Body of pancreas (tissue), 4 donors: ENCODE results near the gene SLC10A3. TPM values are rescaled to one million over a fixed set of nuclear protein-coding genes. Genes with fewer than 3 reads are reported as not detected.

Experiments used
- ATAC-seq: fragments of 150-250 bp; one replicate; pipeline ENCODE4 v1.9.1; 2016
- DNase-seq, 4 donors: peaks; one replicate each; pipeline ENCODE4 v3.0.0-alpha.2; 2019
- H3K27ac ChIP-seq, 4 donors: fragments of 200-600 bp; sonication (generic); 1 replicate in 3 of 4; 2 replicates in 1 of 4; pipeline versions ENCODE4 v1.5.1 to v1.6.1; 2016 to 2019; ENCODE audit warnings: mild to moderate bottlenecking in 1 of 4, mixed read lengths in 1 of 4, moderate library complexity in 1 of 4
- H3K27me3 ChIP-seq, 2 donors: fragments of 200-600 bp; sonication (generic); one replicate each; pipeline ENCODE4 v1.6.0; 2016; ENCODE audit warnings: mild to moderate bottlenecking in 1 of 2
- H3K36me3 ChIP-seq, 2 donors: fragments of 200-600 bp; sonication (generic); replicated peaks in 1 of 2; 2 replicates each; pipeline ENCODE4 v1.5.1; 2016; ENCODE audit warnings: low read depth in 2 of 2; ENCODE audit not compliant: insufficient read depth in 1 of 2
- H3K4me1 ChIP-seq: fragments of 200-600 bp; sonication (generic); one replicate; pipeline ENCODE4 v1.6.0; 2016
- H3K4me3 ChIP-seq, 2 donors: fragments of 200-600 bp; sonication (generic); 1 replicate in 1 of 2; 2 replicates in 1 of 2; pipeline ENCODE4 v1.5.1; 2016 to 2019
- H3K9me3 ChIP-seq, 3 donors: fragments of 200-600 bp; sonication (generic); 1 replicate in 2 of 3; 2 replicates in 1 of 3; pipeline ENCODE4 v1.5.1; 2016
- CTCF ChIP-seq, 7 experiments: fragments of 450-650 bp in 4 of 7; fragments of 200-600 bp in 3 of 7; sonication (generic) in 3 of 7; IDR thresholded peaks; one replicate each; pipeline ENCODE4 v1.5.1; 2016 to 2019; ENCODE audit warnings: antibody characterized with exemption in 7 of 7
- POLR2A ChIP-seq, 3 donors: fragments of 450-650 bp; IDR thresholded peaks; one replicate each; pipeline ENCODE4 v1.6.1; 2016; ENCODE audit warnings: antibody characterized with exemption in 3 of 3, mild to moderate bottlenecking in 2 of 3
- WGBS, 2 donors: methylation state at CpG; one replicate each; pipeline ENCODE4 v1.1.5; 2017; 5-methylcytosine and 5-hydroxymethylcytosine counted together
- intact Hi-C: fragments of 100-400 bp; cut with DNase I; formaldehyde crosslinking; loops from one replicate; pipeline ENCODE4 v1.15.1; 2023
- total RNA-seq, 2 donors: library from RNA; depleted of rRNA; stranded (reverse); fragments of >200 nt; gene quantifications; one replicate each; pipeline ENCODE4 v1.1.0, GENCODE V29; 2016

The SLC10A3 gene
- total RNA-seq, 2 donors from 2014 or later: 18.9 to 24.7 TPM

- Histone ChIP-seq H3K36me3 (peaks cover 0 to 2% of the 10 kb centered on the region in 2 donors), H3K27me3 (no peaks in the 10 kb centered on the region), H3K4me1 (no peaks in the 10 kb centered on the region), H3K9me3 (no peaks in the 10 kb centered on the region), H3K27ac (no peak overlapping the region), H3K4me3 (no peak overlapping the region)
- ATAC-seq (no peak), DNase-seq (no peak)
- intact Hi-C loops: no loop called here
- 96% methylated on average over 7 of the region's 15 CpGs; no CpG with 5 or more reads in 1 of the 2 donors for WGBS, 2 donors
- TF ChIP-seq CTCF (IDR thresholded peaks at IDR 0.05) (no peak), POLR2A (IDR thresholded peaks at IDR 0.05) (no peak)
Measured at GRCh38 chrX:154466907-154467306, 23.5 kb downstream of the SLC10A3 start.

DNA sequence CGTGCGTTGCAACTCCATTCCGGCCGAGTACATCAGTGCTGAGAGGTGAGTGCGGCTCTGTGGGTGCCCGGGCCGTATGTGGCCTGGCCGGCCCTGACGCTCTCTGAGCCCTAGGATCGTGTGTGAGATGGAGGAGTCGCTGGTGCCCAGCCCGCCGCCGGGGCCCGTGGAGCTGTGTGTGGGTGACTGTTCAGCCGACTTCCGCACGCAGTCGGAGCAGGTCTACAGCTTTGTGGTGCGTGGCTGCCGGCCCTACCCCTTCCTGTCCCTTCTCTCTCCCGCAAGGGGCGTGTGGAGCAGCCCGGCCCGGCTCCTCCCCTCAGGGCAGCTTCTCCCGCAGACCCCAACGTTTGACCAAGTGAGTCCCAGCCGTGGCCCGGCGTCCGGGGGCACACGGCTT lies 24.4 kb downstream of the SLC10A3 start:
- intact Hi-C loops: no loop called here
- H3K36me3 ChIP-seq: peaks cover 0 to 2% of the 10 kb centered on the region in 2 donors

GRCh38 chrX:154465601-154466000 lies 24.8 kb downstream of the SLC10A3 start:
- H3K9me3 ChIP-seq: no peaks in the 10 kb centered on the region
- WGBS, 2 donors: 90% methylated on average over 8 of the region's 14 CpGs; no CpG with 5 or more reads in 1 of the 2 donors
- no peak overlapping the region for H3K27ac ChIP-seq
- peaks cover 0 to 2% of the 10 kb centered on the region in 2 donors for H3K36me3 ChIP-seq
- DNase-seq (no peak), ATAC-seq (no peak)
- intact Hi-C loops: no loop called here
- no peak overlapping the region for H3K4me3 ChIP-seq
- H3K27me3 ChIP-seq: no peaks in the 10 kb centered on the region
- H3K4me1 ChIP-seq: no peaks in the 10 kb centered on the region
- no peak for TF ChIP-seq POLR2A (IDR thresholded peaks at IDR 0.05)
- TF ChIP-seq CTCF (IDR thresholded peaks at IDR 0.05): no peak

More for the DNA sequence above, 24.4 kb downstream of the SLC10A3 start:
- Histone ChIP-seq H3K4me1 (no peaks in the 10 kb centered on the region), H3K9me3 (no peaks in the 10 kb centered on the region), H3K27me3 (no peaks in the 10 kb centered on the region), H3K27ac (no peak overlapping the region), H3K4me3 (no peak overlapping the region)
- ATAC-seq (no peak), DNase-seq (no peak)
- no peak for TF ChIP-seq POLR2A (IDR thresholded peaks at IDR 0.05)
- no peak for TF ChIP-seq CTCF (IDR thresholded peaks at IDR 0.05)
- 97% methylated on average over 27 of the region's 32 CpGs; no CpG with 5 or more reads in 1 of the 2 donors for WGBS, 2 donors

- H3K36me3 ChIP-seq: peaks cover 0 to 2% of the 10 kb centered on the region in 2 donors
- WGBS, 2 donors: 90 to 100% methylated on average over 2 to 19 of the region's 28 CpGs
Measured at GRCh38 chrX:154464806-154465365, 25.5 kb downstream of the SLC10A3 start.

More at GRCh38 chrX:154464806-154465365, 25.5 kb downstream of the SLC10A3 start:
- TF ChIP-seq POLR2A (IDR thresholded peaks at IDR 0.05) (no peak), CTCF (IDR thresholded peaks at IDR 0.05) (no peak)
- DNase-seq (no peak), ATAC-seq (no peak)
- H3K9me3 ChIP-seq: no peaks in the 10 kb centered on the region
- no peaks in the 10 kb centered on the region for H3K27me3 ChIP-seq
- H3K4me3 ChIP-seq: no peak overlapping the region
- H3K4me1 ChIP-seq: no peaks in the 10 kb centered on the region
- H3K27ac ChIP-seq: no peak overlapping the region
- intact Hi-C loops: no loop called here
